ENCODE data around the gene LITAF. TPM values are rescaled to one million over a fixed set of nuclear protein-coding genes. Genes with fewer than 3 reads are reported as not detected.

Gene LITAF
- total RNA-seq, 1 donor from 2014 or later: 242 TPM

DNA sequence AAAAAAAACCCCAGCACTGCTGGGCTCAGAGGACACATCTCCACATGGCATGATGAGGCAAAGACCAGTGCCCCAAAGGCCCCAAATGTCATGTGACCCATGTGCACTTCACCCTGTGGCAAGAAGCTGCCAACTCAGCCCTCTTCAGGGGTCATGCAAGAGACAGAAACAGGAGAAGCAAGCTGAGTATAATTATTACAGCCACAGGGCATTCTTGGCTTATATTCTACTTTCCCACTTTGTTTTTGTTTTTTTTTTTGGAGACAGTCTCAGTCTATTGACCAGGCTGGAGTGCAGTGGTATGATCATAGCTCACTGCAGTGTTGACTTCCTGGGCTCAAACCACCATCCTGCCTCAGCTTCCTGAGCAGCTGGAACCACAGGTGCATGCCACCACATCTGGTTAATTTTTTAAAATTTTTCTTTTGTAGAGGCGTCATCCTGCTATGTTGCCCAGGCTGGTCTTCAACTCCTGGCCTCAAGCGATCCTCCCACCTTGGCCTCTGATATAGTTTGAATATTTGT is 32.7 kb upstream of the LITAF start:
- Histone ChIP-seq H3K4me3 (no peak overlapping the region), H3K4me1 (peaks cover 17% of the 10 kb centered on the region), H3K9me3 (no peaks in the 10 kb centered on the region), H3K27ac (no peak overlapping the region), H3K27me3 (no peaks in the 10 kb centered on the region), H3K36me3 (no peaks in the 10 kb centered on the region)
- ATAC-seq (peak; percentile 79), DNase-seq (no peak)
- intact Hi-C loops (cut with DNase I): no loop called here
- TF ChIP-seq, protein P1, sequence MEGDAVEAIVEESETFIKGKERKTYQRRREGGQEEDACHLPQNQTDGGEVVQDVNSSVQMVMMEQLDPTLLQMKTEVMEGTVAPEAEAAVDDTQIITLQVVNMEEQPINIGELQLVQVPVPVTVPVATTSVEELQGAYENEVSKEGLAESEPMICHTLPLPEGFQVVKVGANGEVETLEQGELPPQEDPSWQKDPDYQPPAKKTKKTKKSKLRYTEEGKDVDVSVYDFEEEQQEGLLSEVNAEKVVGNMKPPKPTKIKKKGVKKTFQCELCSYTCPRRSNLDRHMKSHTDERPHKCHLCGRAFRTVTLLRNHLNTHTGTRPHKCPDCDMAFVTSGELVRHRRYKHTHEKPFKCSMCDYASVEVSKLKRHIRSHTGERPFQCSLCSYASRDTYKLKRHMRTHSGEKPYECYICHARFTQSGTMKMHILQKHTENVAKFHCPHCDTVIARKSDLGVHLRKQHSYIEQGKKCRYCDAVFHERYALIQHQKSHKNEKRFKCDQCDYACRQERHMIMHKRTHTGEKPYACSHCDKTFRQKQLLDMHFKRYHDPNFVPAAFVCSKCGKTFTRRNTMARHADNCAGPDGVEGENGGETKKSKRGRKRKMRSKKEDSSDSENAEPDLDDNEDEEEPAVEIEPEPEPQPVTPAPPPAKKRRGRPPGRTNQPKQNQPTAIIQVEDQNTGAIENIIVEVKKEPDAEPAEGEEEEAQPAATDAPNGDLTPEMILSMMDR (IDR thresholded peaks at IDR 0.05): no peak

DNA sequence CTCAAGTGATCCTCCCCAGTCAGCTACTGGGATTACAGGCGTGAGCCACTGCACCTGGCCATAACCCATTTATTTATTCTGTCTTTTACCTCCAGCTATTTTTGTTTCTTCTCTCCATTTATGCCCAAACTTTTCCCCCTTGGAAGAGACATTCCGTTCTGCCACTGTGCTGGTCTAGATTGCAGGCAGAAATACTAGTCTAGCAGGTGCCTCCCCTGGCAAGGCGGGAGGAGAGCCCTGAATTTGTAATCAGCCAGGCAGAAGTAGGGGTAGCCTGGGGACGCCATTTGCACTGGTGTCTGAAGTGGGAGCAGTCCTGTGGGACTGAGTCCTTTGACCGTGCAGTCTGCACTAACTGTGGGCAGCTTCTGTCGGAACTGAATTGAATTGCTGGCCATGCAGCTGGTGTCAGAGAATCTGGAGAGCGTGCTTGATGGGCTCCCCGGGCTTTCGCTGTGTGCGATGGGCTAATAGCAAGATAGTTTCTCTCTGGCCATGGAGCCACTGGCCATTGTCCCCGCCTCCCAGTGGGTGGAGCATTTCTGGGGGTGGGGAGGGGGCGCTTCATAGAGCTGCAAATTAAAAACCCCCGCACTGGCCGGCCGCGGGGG is 31.5 kb upstream of the LITAF start:
- intact Hi-C loops (cut with DNase I): no loop called here
- no peak for DNase-seq
- Histone ChIP-seq H3K4me1 (peaks cover 29% of the 10 kb centered on the region), H3K9me3 (no peaks in the 10 kb centered on the region), H3K27ac (no peak overlapping the region), H3K4me3 (no peak overlapping the region), H3K27me3 (no peaks in the 10 kb centered on the region), H3K36me3 (no peaks in the 10 kb centered on the region)
- TF ChIP-seq, protein P1 (IDR thresholded peaks at IDR 0.05): no peak
- no peak for ATAC-seq

DNA sequence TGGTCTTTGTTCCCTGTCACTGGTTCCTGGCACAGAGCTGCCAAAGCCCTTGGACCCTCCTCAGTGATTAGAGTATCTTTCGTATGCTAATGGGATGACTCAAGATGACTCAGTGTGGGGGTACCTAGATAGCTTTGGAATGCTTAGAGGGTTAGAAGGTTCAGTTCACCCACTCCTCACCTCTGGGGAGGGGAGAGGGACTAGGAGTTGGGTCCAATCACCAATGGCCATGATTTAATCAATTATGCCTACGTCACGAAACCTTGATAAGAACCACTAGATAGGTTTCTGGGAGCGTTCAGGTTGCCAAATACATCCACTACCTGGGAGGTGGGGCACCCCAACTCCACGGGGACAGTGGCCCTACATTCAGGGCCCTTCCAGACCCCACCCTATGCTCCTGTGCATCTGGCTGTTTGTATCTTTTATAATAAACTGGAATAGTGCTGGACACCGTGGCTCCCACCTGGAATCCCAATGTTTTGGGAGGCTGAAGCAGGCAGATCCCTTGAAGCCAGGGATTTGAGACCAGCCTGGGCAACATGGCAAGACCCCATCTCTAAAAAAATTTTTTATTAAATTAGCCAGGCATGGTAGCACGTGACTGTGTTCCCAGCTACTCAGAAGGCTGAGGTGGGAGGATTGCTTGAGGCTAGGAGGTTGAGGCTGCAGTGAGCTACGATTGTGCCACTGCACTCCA is 29.2 kb upstream of the LITAF start:
- H3K4me1 ChIP-seq: peaks cover 29% of the 10 kb centered on the region
- intact Hi-C loops (cut with DNase I): no loop called here
- TF ChIP-seq, protein P1 (IDR thresholded peaks at IDR 0.05): no peak

DNA sequence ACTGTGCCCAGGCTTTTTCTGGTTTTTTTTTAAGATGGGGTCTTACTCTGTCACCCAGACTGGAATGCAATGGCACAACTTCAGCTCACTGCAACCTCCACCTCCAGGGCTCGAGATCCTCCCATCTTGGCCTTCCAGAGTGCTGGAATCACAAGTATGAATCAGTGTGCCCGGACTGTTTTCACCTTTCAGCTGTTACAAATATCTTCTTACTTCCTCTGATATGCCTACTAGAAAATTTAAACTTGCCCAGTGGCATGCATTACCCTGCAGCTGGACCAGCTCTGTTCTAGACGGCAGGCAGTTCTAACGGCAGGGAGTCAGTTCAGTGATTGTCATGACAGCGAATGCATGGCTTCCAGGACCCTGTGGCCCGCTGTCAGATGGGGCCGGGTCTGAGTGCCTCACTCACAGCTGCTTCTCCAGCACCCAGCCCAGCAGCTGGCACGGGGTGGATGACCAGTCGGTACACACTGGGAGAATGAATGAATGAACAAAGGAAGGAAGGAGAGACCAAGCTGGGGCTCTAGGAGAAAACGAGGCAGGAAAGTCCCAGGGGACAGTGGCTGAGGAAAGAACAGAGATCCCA is 28.0 kb upstream of the LITAF start:
- no peak for ATAC-seq
- no peak overlapping the region for H3K4me3 ChIP-seq
- intact Hi-C loops (cut with DNase I): no loop called here
- no peaks in the 10 kb centered on the region for H3K36me3 ChIP-seq
- DNase-seq: no peak
- no peaks in the 10 kb centered on the region for H3K27me3 ChIP-seq
- peaks cover 29% of the 10 kb centered on the region for H3K4me1 ChIP-seq
- TF ChIP-seq, protein P1 (IDR thresholded peaks at IDR 0.05): no peak
- H3K27ac ChIP-seq: peak overlapping the region; percentile 47
- H3K9me3 ChIP-seq: no peaks in the 10 kb centered on the region

More for the DNA sequence above, 29.2 kb upstream of the LITAF start:
- DNase-seq (no peak), ATAC-seq (no peak)
- Histone ChIP-seq H3K27ac (no peak overlapping the region), H3K36me3 (no peaks in the 10 kb centered on the region), H3K9me3 (no peaks in the 10 kb centered on the region), H3K27me3 (no peaks in the 10 kb centered on the region), H3K4me3 (no peak overlapping the region)

DNA sequence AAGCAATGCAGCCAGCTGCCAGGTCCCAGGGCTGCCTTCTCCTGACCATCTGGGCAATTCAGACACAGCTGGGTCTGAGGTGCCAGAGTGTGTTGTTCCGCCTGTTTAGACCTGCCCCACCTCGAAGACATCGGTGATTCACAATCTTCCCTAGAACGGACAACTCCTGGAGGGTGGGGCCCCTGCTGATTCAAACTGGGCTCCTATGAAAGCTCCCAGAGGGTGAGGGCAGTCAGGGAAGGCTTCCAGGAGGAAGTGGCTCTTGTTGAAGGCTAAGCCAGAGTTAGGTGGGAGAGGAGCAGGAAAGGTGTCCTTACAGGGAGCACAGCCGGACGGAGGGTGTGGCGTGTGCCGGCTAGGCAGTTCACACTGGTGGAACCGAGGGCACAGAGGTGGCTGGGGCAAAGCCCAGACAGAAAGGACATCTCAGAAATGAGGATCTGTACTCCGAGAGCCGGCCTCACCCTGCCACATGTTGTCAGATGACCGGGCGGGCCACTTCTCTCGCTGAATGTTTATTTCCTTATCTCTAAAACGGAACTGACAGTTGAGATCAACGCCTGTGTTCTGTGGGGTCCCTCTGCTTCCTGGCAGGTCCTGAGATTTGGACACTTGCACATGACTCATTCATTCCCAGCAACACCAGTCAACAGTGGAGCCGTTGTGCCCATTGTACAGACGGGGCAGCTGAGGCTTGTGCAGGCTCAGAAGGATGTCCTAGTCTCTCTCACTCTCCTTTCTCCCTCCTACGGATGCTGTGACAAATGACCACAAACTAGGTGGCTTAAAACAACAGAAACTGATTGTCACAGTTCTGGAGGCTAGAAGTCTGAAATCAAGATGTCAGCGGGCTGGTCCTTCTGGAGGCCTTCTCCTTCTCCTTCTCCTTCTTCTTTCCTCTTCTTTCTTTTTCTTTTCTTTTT is 26.9 kb upstream of the LITAF start:
- Histone ChIP-seq H3K4me3 (no peak overlapping the region), H3K36me3 (no peaks in the 10 kb centered on the region), H3K9me3 (no peaks in the 10 kb centered on the region), H3K4me1 (peaks cover 36% of the 10 kb centered on the region), H3K27me3 (no peaks in the 10 kb centered on the region), H3K27ac (peak overlapping the region; percentile 78)
- intact Hi-C loops (cut with DNase I): no loop called here
- ATAC-seq (peak; percentile 81), DNase-seq (peak; percentile 84)
- TF ChIP-seq, protein P1 (IDR thresholded peaks at IDR 0.05): no peak

All from upper lobe of right lung (tissue), 1 donor.